ENCODE measurements around the gene ZDHHC8. TPM values are rescaled to one million over a fixed set of nuclear protein-coding genes. Genes with fewer than 3 reads are reported as not detected.

Gene ZDHHC8
- total and polyA plus RNA-seq, 10 of the 15 experiments (the other 5 are each of a cell fraction or from before 2014, with no cell fraction given) = 0.03 to 46.3 (median 5.3) TPM

GRCh38 chr22:20131859-20132685 lies 468 bp downstream of the ZDHHC8 start:
- H3K27ac ChIP-seq (ENCODE audit: control insufficient read depth, insufficient read depth) = no peak overlapping the region
- WGBS (ENCODE audit: insufficient coverage, insufficient replicate concordance, low lambda C conversion rate, missing lambda C conversion rate) = 3% methylated on average over 48 of the region's 72 CpGs

More at GRCh38 chr22:20131859-20132685, 468 bp downstream of the ZDHHC8 start:
- POLR2A ChIA-PET = no interaction called here
- no TSS peak for BruUV-seq (replicated peaks)
- no peaks in the 10 kb centered on the region for H4K20me1 ChIP-seq (ENCODE audit: control insufficient read depth, insufficient read depth)
- FAIRE-seq (no peak), ATAC-seq (no peak), DNase-seq (ENCODE audit: low read depth, low spot score) (no peak)
- CTCF ChIA-PET = no interaction called here
- H2AFZ ChIP-seq (ENCODE audit: control insufficient read depth, low read depth, low read length) = peak overlapping the region; percentile 34; the same call in 1 of the 2 replicates
- SMC1A ChIA-PET (ENCODE audit: uncharacterized antibody, unreplicated experiment) = no interaction called here
- in situ Hi-C loops (cut with MboI) = no loop called here
- H3K79me2 ChIP-seq (ENCODE audit: control insufficient read depth, insufficient read depth, low read length) = peaks cover 7% of the 10 kb centered on the region
- H3K4me2 ChIP-seq (ENCODE audit: control insufficient read depth, insufficient read depth) = peak overlapping the region; percentile 83
- no peaks in the 10 kb centered on the region for H3K9me3 ChIP-seq (replicated peaks; ENCODE audit: control insufficient read depth, insufficient read depth, low read length)
- intact Hi-C loops (cut with micrococcal nuclease; ENCODE audit: unreplicated experiment) = no loop called here
- peaks cover 12% of the 10 kb centered on the region for H3K4me1 ChIP-seq (ENCODE audit: control insufficient read depth, insufficient read depth, low read length)
- H3K4me3 ChIP-seq = peak overlapping the region; percentile 74
- peak overlapping the region; percentile 61 for H3K9ac ChIP-seq (ENCODE audit: control insufficient read depth, insufficient read depth, low read length)
- RAD21 ChIA-PET (ENCODE audit: unreplicated experiment) = no interaction called here
- H3K27me3 ChIP-seq (replicated peaks in 1 of 2; ENCODE audit: control insufficient read depth in 2 of 2, insufficient read depth in 2 of 2, low read length in 1 of 2) = no peaks in the 10 kb centered on the region
- H3K36me3 ChIP-seq (ENCODE audit: control insufficient read depth in 2 of 2, insufficient read depth in 2 of 2, low read length in 1 of 2) = peaks cover 7 to 9% of the 10 kb centered on the region in 2 experiments; a peak in 3 of 4 replicates
- no peak for TF ChIP-seq ZNF274 (IDR thresholded peaks at IDR 0.05; ENCODE audit: insufficient read depth, insufficient read length)
- no peak for TF ChIP-seq PAX5 (IDR thresholded peaks at IDR 0.05; ENCODE audit: borderline replicate concordance, low read depth, low read length)
- TF ChIP-seq BHLHE40 (IDR thresholded peaks at IDR 0.05; ENCODE audit: borderline replicate concordance in 1 of 2, low read depth in 2 of 2, low read length in 1 of 2) = peak; percentile 21 to 74; a peak in 3 of 4 replicates
- peak; percentile 32 for TF ChIP-seq USF1 (IDR thresholded peaks at IDR 0.05; ENCODE audit: borderline replicate concordance, extremely low read length, insufficient read depth, low read depth, low read length)
- no peak for TF ChIP-seq HCFC1 (IDR thresholded peaks at IDR 0.05; ENCODE audit: low read length)
- TF ChIP-seq MTA2 (IDR thresholded peaks at IDR 0.05; ENCODE audit: low read depth) = no peak
- TF ChIP-seq CHD4 (IDR thresholded peaks at IDR 0.05) = no peak
- TF ChIP-seq RAD51 (IDR thresholded peaks at IDR 0.05) = no peak
- no peak for TF ChIP-seq EED (IDR thresholded peaks at IDR 0.05; ENCODE audit: low read depth)
- TF ChIP-seq MLLT1 (IDR thresholded peaks at IDR 0.05) = no peak
- TF ChIP-seq GATAD2B (conservative IDR thresholded peaks at IDR 0.05; ENCODE audit: low read depth) = 0 out of 2 replicates have a peak, but pooled peaks have one; percentile 28
- TF ChIP-seq MEF2B (IDR thresholded peaks at IDR 0.05; ENCODE audit: partially characterized antibody, poor library complexity, severe bottlenecking) = no peak

Measured in GM12878 (cell line).